Measurements from ENCODE around the gene DAB2.
A peak's percentile ranks its signal among the peaks of the same experiment; 100 is the strongest.
"Not testable (repeated sequence)": the region's sequence is repeated elsewhere in the genome, so short reads cannot be mapped to it uniquely, and the experiment has no call there.

Gene DAB2

DNA sequence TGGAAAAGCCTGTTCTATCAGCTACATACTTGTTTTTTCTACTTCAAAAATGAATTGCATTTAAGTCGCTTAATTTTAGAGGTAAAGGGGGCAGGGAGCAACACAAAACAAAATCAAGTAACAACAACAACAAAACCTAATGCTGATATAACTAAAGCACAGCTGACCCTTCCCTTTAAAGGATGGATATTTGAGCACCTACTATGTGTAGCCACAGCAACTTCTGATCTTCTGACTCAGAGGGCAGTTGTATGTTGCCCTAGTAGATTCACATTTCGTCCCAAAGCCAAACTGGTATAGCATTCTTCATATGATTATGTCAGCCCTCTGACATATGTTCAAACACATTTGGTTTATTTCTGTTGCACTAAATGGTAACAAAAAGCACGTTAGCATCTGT, 6.8 kb downstream of the DAB2 start:
- no peak for DNase-seq

DNA sequence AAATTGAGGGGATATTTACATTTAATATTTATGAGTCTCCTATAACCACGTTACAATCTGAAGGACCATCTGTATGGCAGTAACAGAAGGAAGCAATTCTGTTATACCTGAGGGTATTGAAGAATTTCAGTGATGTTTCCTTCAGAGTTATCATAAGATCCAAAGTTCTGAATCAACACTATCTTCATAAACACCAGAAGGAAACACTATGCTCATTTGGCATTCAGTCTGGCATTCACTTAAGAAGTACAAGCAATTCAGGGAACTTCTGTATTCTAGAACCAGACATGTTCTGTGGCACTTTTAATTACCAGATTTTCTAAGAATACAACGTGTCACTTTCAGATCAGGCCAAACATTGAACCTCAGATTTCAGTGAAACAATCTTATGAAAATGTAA, 9.6 kb downstream of the DAB2 start:
- DNase-seq: no peak

DNA sequence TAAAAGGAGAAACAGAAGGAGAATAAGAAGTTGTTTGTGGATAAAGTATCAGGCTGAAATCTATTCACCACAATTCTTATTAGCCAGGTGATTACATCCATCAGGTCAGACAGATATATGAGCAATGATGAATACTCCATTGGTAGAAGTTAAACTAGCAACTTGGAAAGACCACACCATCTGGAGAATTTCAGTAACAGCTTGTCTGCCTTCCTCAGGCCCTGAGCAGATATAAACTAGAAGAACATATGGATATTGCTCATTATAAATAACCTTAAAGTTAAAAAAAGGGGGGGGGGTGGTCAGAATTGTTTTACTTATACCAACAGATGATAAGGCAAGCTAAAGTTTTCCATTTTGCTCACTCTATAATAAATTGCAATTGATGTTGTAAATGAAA, 10.4 kb downstream of the DAB2 start:
- no peak for DNase-seq

DNA sequence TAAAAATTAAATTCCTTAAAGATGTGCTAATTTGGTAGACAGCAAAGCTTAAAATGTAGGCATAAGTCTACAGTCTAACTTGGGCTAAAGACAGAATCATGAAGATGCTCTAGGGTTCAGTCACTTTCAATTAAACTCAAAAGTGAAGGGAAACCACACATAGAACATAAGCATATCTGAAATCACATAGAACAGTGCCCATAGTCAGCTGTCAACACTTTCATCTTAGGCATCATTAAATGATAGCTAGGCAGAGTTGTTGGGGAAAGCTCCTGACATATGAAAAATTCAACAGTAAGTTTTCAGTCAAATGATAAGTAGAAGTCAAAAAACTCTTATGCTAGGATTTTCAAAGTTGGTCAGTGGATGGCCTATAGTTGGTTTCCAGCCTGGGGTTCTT, 11.0 kb downstream of the DAB2 start:
- DNase-seq: no peak

DNA sequence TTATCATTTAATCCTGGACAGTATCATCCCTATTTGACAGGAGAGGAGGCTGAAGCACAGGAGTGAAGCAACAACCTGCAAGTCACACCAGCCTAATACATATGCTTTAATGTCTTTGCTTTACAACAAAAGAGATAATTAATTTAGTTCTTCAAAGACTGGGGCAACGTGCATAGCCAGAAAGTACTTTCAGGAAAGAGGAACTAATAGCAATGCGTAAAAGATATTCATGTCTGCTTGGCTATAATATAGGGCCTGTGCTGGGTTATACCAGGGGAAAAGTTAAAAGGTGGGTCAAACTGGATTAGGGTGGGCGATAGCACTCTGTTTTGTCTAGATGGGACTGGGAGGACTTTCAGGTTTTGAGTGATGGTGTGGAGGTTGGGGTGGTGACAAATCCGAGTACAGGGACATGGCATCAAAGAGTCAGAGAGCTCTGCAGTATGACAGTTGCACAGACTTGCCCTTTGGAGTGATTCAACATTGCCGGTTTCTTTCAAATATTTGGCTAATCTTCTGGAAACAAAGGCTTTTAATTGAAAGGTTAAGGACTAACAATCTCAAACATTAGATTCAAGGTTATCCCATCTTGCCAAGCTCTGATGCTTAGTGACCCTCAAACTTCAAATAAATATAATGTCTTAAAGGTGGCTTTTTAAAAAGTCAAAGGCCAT, 11.9 kb downstream of the DAB2 start:
- DNase-seq: no peak

DNA sequence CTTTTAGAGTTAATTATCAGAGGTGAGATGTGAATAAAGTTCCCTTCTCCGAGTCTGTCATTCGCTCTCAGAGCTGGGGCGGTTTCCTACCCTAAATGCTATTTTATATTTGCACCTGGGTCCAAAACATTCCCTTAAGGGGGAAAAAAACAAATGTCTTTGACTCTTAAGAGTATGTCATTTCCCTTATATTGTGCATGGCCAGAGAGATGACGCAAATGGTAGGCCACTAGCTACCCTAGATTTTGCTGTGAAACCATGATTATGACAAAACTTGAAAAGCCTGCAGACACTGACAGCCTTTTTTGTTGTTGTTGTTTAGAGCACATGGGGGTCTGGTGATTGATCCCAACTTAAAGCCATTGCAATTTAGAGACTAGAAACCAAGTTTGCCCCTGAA, 12.8 kb downstream of the DAB2 start:
- no peak for DNase-seq

DNA sequence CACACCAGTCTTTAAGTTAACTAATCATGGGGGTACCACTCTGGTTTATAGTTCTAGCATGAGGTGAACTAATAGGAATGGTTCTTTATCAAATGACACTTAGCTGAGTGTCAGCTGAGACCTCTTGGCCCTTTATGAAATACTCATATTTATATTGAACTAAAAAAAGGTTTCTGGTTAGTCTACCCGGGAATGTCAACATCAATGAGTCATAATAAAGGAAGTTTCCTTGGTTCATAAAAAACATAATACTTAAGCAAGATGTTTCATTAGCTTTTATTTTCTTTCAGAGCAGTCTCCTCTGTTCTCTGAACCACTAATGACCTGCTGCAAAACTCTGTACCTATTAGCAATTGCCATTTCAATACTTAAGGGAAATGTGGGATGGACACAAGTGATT, 13.7 kb downstream of the DAB2 start:
- DNase-seq: no peak

DNA sequence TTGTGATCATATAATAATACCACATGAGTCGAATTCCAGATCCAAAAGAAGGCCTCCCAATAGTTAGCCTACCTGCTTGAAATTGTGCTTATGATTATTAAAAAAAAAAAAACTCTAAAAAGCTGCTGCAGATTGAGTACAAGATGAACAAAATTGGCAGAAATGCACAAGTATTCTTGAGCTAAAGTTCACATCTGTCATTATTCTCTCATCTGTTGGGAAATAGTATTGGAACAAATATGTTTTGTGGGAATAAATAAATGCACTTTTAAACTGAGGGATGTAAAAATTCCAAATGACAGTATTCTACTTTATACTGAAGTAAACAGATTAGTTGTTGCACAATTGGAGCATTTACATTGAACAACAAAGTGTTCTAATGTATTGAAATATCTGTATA, 15.7 kb downstream of the DAB2 start:
- DNase-seq: no peak

DNA sequence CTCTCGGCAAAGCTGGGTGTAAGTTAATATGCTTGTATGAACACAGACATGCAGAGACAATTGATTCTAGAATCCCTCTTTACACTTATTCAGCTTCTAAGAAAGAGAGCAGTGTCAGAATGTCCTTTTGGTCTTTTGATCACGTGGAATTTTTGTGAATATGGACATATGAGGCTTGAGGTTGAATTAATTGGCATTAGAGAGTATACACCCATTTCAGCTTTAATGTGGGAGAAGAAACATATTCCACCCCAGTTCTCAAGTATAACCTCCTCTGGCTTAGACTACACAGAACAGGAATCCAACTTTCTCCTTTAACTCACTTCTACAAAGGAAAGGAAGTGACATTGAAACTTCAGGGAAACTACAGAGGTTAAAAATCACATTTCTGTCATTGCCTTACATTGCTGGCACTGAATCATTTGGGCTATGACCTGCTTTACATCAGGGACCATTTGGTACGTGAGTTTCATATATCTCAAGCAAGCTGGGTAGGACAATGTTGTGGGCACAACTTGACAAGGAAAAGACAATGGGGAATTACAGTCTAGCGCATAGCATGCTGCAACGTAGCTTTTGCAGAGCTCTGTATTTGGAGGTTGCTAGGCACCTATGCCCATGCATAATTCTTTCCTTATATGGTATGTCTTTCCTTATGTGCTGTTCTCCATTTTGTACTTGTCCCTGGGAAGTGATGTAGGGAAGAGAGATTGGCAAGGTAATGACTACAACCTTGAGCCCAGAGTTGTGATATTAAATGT, 19.5 kb downstream of the DAB2 start:
- no peak for DNase-seq

DNA sequence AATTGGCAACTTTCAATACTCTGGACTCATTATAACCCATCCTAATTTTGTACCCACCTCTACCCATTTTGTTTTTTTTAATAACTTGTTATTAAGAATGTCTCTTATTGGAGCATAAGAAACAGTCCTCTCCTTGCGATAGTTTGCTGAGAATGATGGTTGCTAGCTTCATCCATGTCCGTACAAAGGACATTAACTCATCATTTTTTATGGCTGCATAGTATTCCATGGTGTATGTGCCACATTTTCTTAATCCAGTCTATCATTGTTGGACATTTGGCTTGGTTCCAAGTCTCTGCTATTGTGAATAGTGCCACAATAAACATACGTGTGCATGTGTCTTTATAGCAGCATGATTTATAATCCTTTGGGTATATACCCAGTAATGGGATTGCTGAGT, 21.0 kb downstream of the DAB2 start:
- DNase-seq: not testable (repeated sequence)

DNA sequence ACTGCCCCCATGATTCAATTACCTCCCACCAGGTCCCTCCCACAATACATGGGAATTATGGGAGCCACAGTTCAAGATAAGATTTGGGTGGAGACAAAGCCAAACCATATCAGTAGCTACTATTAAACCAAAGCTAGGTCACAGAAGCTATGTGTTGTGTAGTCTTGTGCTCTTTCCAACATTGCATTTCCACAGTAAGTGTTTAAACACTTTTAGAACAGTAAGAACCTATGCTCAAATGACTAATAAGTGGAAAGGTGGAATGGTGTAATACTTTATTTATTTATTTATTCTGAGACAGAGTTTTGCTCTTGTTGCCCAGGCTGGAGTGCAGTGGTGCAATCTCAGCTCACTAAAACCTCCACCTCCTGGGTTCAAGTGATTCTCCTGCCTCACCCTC, 22.6 kb downstream of the DAB2 start:
- DNase-seq: not testable (repeated sequence)

DNA sequence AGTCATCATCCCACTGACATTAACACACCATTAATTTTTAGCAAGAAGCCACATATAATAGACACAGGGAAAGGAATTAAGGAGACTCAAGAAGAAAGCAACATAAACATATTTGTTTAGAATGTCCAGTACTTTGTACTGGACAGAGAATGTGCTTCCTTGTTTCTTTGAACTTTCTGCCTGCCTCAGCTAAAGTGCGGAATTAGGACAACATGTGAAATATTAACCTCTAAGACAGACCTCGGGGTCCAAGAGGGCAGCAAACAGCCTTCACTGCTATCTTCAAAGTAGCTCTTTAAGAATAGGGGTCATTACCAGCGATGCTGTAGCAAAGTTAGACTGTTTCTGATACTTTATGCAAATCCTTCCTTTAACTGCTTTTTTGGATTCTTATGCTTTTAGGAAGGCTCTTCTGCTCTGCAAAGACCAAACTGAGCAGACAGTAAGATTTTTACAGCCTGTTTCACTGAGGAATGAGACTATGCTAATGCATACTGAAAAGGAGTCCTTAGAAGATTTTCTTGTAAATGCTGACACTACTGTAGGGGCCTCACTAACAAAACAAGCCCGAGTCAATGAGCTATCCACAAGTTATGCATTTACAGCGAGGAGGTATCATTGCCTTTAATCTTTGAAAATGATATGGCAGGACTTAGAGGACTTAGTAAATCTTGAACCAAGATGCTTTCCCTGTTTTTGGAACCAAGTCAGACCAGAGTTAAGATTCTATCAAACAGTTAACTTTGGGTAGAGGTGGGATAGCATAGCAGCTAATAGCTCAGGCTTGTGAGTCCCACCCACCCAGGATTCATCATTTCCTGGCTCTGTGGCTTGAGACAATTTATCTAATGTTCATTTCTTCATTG, 23.8 kb downstream of the DAB2 start:
- DNase-seq: no peak

DNA sequence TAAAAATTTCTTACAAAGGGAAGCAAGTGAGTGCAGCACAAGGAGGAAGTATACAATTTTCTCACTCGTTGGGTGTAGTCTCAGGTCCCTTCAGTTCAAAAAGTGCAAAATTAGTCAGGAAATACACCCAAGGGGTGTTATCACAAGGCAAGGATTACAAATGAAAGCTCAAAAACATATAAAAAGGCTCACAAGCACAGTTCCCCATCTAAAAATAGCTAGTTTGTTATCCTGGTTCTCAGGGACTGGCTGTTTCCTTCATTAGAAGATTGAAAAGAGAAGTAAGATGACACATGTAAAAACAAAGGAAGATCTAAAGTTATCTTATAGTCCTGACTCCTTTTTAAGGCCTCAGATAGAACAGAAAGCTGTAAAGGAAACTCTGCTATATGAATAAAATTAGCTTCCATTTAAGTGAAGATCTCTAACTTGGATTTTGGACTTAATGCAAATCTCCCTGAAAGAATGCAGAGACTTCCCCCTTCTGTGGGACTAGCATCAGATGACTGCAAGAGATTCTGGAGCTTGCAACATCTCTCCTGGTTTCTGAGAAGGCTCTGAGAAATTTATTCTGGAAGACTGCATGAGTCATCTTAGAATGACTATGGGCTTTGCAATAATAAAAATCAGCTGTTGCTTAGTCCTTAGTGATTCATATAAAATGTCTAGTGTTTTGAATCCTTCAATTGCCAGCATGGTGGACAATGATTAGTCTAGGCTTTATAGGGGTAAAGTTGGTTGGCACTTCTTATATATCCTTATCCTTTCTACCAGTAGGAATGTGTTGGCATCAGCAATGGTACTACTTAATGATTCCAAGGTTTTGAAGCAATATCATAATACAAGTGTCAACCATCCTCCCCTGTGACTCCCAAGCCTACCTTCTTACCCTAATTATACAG, 25.4 kb downstream of the DAB2 start:
- no peak for DNase-seq

DNA sequence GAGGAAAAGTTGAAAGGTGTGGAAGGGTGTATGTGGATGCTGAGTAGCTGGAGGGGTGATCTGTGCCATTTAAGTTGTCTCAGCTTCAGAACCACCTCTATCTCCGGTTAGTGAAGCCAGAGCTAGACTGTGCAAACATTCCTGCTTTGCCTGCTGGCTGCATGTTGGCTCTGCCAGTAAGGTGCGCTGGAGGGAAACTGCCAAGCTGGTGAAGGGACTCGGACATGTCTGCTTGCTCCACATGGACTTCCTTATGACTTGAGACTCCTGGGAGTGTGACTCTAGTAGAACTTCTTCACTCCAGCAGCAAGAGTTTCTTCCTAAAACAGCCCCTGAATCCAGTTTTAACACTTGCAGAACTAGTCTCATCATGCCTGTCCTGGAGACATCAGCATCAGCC, 27.9 kb downstream of the DAB2 start:
- no peak for DNase-seq

DNA sequence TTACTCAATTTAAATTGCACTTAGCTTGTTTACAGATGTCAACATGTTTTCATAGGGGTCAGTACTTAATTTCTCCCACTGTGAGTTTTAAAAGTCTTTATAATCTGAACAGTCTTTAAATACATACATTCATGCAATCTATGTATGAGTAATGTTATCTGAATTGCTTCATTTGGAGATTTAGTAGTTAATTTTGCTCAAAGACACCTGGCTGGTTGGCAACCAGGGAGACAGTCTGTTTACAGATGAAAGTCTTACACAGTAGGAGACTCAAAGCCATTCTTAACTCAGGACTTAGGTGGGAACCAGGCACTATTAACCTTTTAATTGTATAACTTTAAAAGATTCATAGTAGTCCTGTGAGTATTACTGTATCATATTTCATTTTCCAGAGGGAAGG, 29.3 kb downstream of the DAB2 start:
- no peak for DNase-seq

DNA sequence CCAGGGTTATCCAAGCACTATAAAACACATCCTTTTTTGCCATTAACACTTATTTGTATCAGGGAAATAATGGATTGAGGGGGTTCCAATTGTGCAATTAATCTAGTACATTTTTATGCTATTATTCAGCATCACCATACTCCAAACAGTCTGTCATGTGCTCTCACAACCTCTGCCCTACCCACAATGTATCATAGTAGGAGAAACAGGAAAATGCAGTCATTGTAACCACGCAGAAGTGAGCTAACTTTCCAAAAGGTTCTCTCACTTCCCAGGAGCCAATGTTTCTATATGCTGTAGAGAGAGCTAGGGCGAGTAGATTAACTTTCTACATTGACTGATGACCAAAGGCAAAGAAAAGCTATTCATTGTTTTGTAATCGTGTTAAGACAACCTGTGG, 29.8 kb downstream of the DAB2 start:
- DNase-seq: no peak

DNA sequence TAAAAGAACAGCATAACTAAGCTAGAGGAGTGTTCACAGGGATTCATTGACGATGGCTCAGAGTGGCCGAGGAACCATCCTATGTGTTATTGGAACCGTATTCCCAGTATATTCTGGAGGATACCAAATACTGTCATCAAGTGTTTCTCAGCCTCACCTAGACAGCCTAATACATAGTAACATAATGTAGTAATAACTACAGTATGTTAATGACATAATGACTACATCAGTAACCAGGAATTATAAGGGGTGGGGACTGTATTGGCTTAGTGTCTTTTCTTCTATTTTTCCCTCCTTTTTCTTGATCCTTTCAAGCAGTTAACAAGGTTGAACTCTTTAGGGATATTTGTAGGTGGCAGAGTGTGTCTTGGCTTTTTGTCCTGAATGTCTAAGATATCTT, 33.8 kb downstream of the DAB2 start:
- DNase-seq: no peak

DNA sequence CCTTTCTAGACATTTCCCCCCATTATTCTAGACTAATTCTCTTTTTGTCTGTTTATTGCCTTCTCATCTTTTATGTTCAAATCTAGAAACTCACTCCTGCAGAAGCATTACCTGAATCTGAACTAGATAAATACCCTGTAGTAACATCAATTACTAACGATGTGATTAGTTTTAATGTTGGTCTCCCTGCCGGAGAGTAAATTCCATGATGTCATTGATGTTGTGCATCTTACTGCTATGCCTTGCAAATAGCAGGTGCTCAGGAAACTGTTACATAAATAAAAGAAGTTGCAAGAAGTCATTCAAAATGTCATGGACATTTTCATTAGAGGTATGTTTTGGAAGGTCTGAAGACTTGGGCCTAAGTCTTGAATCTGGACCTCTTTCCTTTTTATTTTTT, 37.5 kb downstream of the DAB2 start:
- DNase-seq: no peak

DNA sequence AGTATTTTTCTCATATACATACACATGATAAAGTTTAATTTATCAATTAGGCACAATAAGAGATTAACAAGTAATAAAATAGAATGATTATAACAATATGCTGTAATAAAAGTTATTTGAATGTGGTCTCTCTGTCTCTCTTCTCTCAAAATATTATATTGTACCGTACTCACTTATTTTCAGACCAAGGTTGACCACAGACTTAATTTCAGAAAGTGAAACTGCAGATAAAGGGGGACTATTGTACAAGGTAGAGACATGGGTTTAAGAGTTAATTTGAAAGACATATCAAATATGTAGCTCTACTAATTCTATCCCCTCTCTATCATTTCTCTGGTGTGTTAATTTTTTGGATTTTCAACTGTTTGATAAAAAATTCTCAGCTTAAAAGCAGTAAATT, 40.5 kb downstream of the DAB2 start:
- DNase-seq: no peak

DNA sequence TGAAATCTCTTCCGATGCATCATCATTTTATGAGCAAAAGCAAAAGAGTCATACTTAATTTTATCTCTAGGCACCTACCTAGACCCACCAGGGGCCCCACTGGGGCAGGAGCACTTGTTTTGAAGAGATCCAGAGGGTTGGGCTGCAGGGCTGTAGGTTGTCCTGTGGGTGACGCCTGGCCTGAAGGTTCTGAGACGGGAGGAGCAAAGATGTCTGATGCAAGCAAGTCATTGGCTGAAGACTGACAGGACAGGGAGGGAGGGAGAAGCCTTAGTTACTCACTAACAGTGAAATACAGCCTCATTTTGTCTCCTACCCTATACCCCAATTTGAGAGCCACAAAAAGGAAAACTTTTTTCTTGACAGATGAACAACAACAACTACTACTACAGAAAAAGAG, 43.4 kb downstream of the DAB2 start:
- DNase-seq: no peak

DNA sequence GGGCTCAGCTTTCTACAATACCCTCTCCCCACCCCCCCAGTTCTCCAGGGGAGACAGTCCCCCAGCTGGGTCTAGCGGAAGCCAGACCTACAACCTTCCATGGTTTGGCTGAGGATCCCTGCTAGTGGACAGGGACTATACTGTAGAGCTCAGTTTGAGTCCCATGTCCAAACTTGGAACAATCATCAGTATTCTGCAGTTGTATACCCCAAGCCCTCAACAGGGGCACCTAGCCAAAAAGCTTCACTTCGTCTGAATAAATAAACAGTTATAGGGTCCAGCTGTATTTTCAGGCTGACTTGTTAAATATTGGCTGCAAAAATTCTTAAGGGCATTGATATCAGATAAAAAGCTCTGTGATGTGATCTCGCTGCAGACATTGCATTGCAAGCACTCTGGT, 45.1 kb downstream of the DAB2 start:
- DNase-seq: no peak

DNA sequence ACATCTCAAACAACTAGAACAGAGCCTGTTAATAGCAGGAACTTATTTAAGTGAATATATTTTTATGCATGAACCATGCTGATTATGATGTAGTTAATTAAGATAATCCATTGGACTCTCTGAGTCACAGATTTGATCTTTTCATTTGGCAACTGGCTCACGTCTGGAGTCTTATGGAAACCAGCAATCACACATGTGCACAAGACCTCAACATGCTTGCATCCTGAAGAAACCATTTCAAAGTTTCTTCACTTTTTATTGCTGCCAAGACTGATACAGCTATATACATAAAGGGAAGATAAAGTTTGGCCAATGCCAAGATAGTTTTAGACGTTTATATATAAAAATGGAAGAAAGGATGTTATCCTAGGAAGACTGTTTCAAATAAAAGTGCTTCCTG, 47.2 kb downstream of the DAB2 start:
- DNase-seq: no peak

DNA sequence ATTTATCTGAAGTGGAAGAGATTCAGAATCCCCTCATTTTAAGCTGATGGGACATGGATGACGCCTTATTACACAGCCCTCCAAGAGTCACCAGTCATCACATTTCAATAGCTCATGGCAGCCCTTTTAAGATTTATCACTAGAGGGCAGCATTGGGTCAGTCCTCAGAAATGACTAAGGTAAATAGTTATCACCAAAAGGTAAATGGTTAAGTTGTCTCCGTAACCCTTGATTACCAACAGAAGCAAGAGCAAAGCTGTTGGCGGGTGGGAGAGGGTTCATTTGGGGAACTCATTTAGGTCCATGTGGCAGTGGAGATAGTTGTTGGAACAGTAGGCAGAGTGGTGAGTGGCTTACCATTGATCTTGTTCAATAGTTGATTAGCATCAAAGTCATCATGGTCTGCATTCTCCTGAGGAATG, 48.5 kb downstream of the DAB2 start:
- DNase-seq: peak; percentile 14

Measured in NCI-H1436 (cell line).